ENCODE results near the gene USP37. TPM values are rescaled to one million over a fixed set of nuclear protein-coding genes. Genes with fewer than 3 reads are reported as not detected.

USP37 gene
- total and polyA plus RNA-seq, 4 experiments from 2014 or later: 8.5 to 29.1 (median 19.6) TPM

GRCh38 chr2:218583983-218584850 is 16.1 kb upstream of the USP37 start:
- ChIA-PET POLR2A (ENCODE audit: partially characterized antibody) (no interaction called here), CTCF (ENCODE audit: partially characterized antibody) (no interaction called here)
- H3K27ac Mint-ChIP-seq: peak overlapping the region in 1 of 7 donors; percentile 48
- H3K9me3 ChIP-seq (ENCODE audit: control insufficient read depth in 1 of 2, low read length in 2 of 2): no peaks in the 10 kb centered on the region
- intact Hi-C loops (cut with micrococcal nuclease): no loop called here
- peaks cover 0 to 2% (median 0%) of the 10 kb centered on the region in 8 donors for H3K9me3 Mint-ChIP-seq
- H3K36me3 Mint-ChIP-seq: peaks cover 41 to 67% of the 10 kb centered on the region in 2 donors
- peaks cover 36% of the 10 kb centered on the region for H3K36me3 ChIP-seq (ENCODE audit: insufficient read depth, low read length)
- H3K27me3 Mint-ChIP-seq: no peaks in the 10 kb centered on the region
- peaks cover 3 to 15% (median 5%) of the 10 kb centered on the region in 4 donors for H3K4me1 Mint-ChIP-seq
- H3K27ac ChIP-seq (ENCODE audit: low read depth, low read length): no peak overlapping the region
- DNase-seq: no peak
- no peak overlapping the region for H3K4me3 Mint-ChIP-seq
- H3K4me3 ChIP-seq (ENCODE audit: low read length in 2 of 2): no peak overlapping the region
- no peaks in the 10 kb centered on the region for H3K4me1 ChIP-seq (ENCODE audit: insufficient read depth, low read length)
- no peaks in the 10 kb centered on the region for H3K27me3 ChIP-seq (ENCODE audit: insufficient read depth, low read length)

GRCh38 chr2:218582076-218582475 is 13.9 kb upstream of the USP37 start:
- intact Hi-C loops (cut with micrococcal nuclease): no loop called here
- DNase-seq: no peak
- Mint-ChIP-seq H3K9me3 (peaks cover 0 to 2% (median 0%) of the 10 kb centered on the region in 8 donors), H3K4me3 (no peak overlapping the region), H3K36me3 (peaks cover 32 to 69% of the 10 kb centered on the region in 2 donors), H3K4me1 (peaks cover 13 to 34% (median 18%) of the 10 kb centered on the region in 4 donors), H3K27ac (peak overlapping the region in 2 of 7 donors; percentile 17 to 22), H3K27me3 (no peaks in the 10 kb centered on the region)
- Histone ChIP-seq H3K4me1 (ENCODE audit: insufficient read depth, low read length) (peaks cover 18% of the 10 kb centered on the region), H3K4me3 (ENCODE audit: low read length in 2 of 2) (no peak overlapping the region), H3K36me3 (ENCODE audit: insufficient read depth, low read length) (peaks cover 35% of the 10 kb centered on the region), H3K27ac (ENCODE audit: low read depth, low read length) (no peak overlapping the region), H3K27me3 (ENCODE audit: insufficient read depth, low read length) (no peaks in the 10 kb centered on the region), H3K9me3 (ENCODE audit: control insufficient read depth in 1 of 2, low read length in 2 of 2) (no peaks in the 10 kb centered on the region)
- POLR2A ChIA-PET (ENCODE audit: partially characterized antibody): interaction anchor here (0.6 to 1.1 kb wide), 2 partner anchors 8 to 13 kb away, joined by 3 read pairs; no protein-coding TSS in a partner anchor
- CTCF ChIA-PET (ENCODE audit: partially characterized antibody): no interaction called here

GRCh38 chr2:218578272-218578877 is 10.2 kb upstream of the USP37 start:
- Histone ChIP-seq H3K27ac (ENCODE audit: low read depth, low read length) (no peak overlapping the region), H3K36me3 (ENCODE audit: insufficient read depth, low read length) (peaks cover 20% of the 10 kb centered on the region), H3K9me3 (ENCODE audit: control insufficient read depth in 1 of 2, low read length in 2 of 2) (no peaks in the 10 kb centered on the region), H3K27me3 (ENCODE audit: insufficient read depth, low read length) (no peaks in the 10 kb centered on the region), H3K4me1 (ENCODE audit: insufficient read depth, low read length) (peaks cover 35% of the 10 kb centered on the region), H3K4me3 (ENCODE audit: low read length in 2 of 2) (no peak overlapping the region)
- DNase-seq: no peak
- Mint-ChIP-seq H3K4me1 (peaks cover 18 to 38% (median 26%) of the 10 kb centered on the region in 4 donors), H3K27ac (peak overlapping the region in 4 of 7 donors; percentile 6 to 53 (median 26)), H3K9me3 (no peaks in the 10 kb centered on the region), H3K27me3 (no peaks in the 10 kb centered on the region), H3K36me3 (peaks cover 18 to 58% of the 10 kb centered on the region in 2 donors), H3K4me3 (no peak overlapping the region)
- ChIA-PET POLR2A (ENCODE audit: partially characterized antibody) (no interaction called here), CTCF (ENCODE audit: partially characterized antibody) (no interaction called here)
- intact Hi-C loops (cut with micrococcal nuclease): no loop called here

- Histone ChIP-seq H3K27ac (ENCODE audit: low read depth, low read length) (no peak overlapping the region), H3K27me3 (ENCODE audit: insufficient read depth, low read length) (no peaks in the 10 kb centered on the region), H3K4me1 (ENCODE audit: insufficient read depth, low read length) (peaks cover 35% of the 10 kb centered on the region), H3K4me3 (ENCODE audit: low read length in 2 of 2) (no peak overlapping the region), H3K36me3 (ENCODE audit: insufficient read depth, low read length) (peaks cover 14% of the 10 kb centered on the region), H3K9me3 (ENCODE audit: control insufficient read depth in 1 of 2, low read length in 2 of 2) (no peaks in the 10 kb centered on the region)
- no peak for DNase-seq
- H3K4me1 Mint-ChIP-seq: peaks cover 19 to 36% (median 29%) of the 10 kb centered on the region in 4 donors
- H3K27ac Mint-ChIP-seq: peak overlapping the region in 3 of 7 donors; percentile 8 to 60 (median 44)
- no peaks in the 10 kb centered on the region for H3K27me3 Mint-ChIP-seq
- intact Hi-C loops (cut with micrococcal nuclease): no loop called here
- ChIA-PET POLR2A (ENCODE audit: partially characterized antibody) (interaction anchor here (0.8 kb wide), 1 partner anchor 944 kb away, joined by 3 read pairs; no protein-coding TSS in a partner anchor), CTCF (ENCODE audit: partially characterized antibody) (interaction anchor here (0.6 kb wide), 1 partner anchor 386 kb away, joined by 3 read pairs; no protein-coding TSS in a partner anchor)
- H3K9me3 Mint-ChIP-seq: no peaks in the 10 kb centered on the region
- no peak overlapping the region for H3K4me3 Mint-ChIP-seq
- peaks cover 13 to 55% of the 10 kb centered on the region in 2 donors for H3K36me3 Mint-ChIP-seq
These were observed 9.5 kb upstream of the USP37 start for GRCh38 chr2:218577482-218578220.

GRCh38 chr2:218576854-218577253 is 8.7 kb upstream of the USP37 start:
- no peaks in the 10 kb centered on the region for H3K9me3 ChIP-seq (ENCODE audit: control insufficient read depth in 1 of 2, low read length in 2 of 2)
- Mint-ChIP-seq H3K4me1 (peaks cover 18 to 41% (median 33%) of the 10 kb centered on the region in 4 donors), H3K27ac (no peak overlapping the region), H3K4me3 (no peak overlapping the region), H3K27me3 (no peaks in the 10 kb centered on the region), H3K36me3 (peaks cover 14 to 55% of the 10 kb centered on the region in 2 donors), H3K9me3 (no peaks in the 10 kb centered on the region)
- peaks cover 35% of the 10 kb centered on the region for H3K4me1 ChIP-seq (ENCODE audit: insufficient read depth, low read length)
- intact Hi-C loops (cut with micrococcal nuclease): loop anchor here (1.0 kb wide), 1 partner anchor 9 kb away; the partner anchor contains the start of genes CNOT9 and USP37
- ChIA-PET POLR2A (ENCODE audit: partially characterized antibody) (interaction anchor here (0.8 kb wide), 1 partner anchor 945 kb away, joined by 3 read pairs; no protein-coding TSS in a partner anchor), CTCF (ENCODE audit: partially characterized antibody) (no interaction called here)
- H3K27me3 ChIP-seq (ENCODE audit: insufficient read depth, low read length): no peaks in the 10 kb centered on the region
- no peak overlapping the region for H3K4me3 ChIP-seq (ENCODE audit: low read length in 2 of 2)
- H3K27ac ChIP-seq (ENCODE audit: low read depth, low read length): no peak overlapping the region
- peaks cover 19% of the 10 kb centered on the region for H3K36me3 ChIP-seq (ENCODE audit: insufficient read depth, low read length)
- no peak for DNase-seq

- Histone ChIP-seq H3K27ac (ENCODE audit: low read depth, low read length) (peak overlapping the region; percentile 99), H3K4me1 (ENCODE audit: insufficient read depth, low read length) (peaks cover 57% of the 10 kb centered on the region), H3K27me3 (ENCODE audit: insufficient read depth, low read length) (no peaks in the 10 kb centered on the region), H3K9me3 (ENCODE audit: control insufficient read depth in 1 of 2, low read length in 2 of 2) (no peaks in the 10 kb centered on the region), H3K4me3 (ENCODE audit: low read length in 2 of 2) (no peak overlapping the region), H3K36me3 (ENCODE audit: insufficient read depth, low read length) (peaks cover 14% of the 10 kb centered on the region)
- DNase-seq: no peak
- peaks cover 49 to 71% (median 54%) of the 10 kb centered on the region in 4 donors for H3K4me1 Mint-ChIP-seq
- ChIA-PET POLR2A (ENCODE audit: partially characterized antibody) (interaction anchor here (0.6 to 1.9 kb wide), 3 partner anchors 101 to 258 kb away, joined by 3 to 5 read pairs (median 4); partner anchors contain the start of genes RNF25 and STK36), CTCF (ENCODE audit: partially characterized antibody) (interaction anchor here (0.6 to 0.8 kb wide), 2 partner anchors 17 to 99 kb away, joined by 3 read pairs; no protein-coding TSS in a partner anchor)
- H3K27me3 Mint-ChIP-seq: no peaks in the 10 kb centered on the region
- peak overlapping the region; percentile 66 to 99 (median 97) for H3K4me3 Mint-ChIP-seq
- peaks cover 8 to 60% of the 10 kb centered on the region in 2 donors for H3K36me3 Mint-ChIP-seq
- intact Hi-C loops (cut with micrococcal nuclease): no loop called here
- peak overlapping the region; percentile 68 to 100 (median 100) for H3K27ac Mint-ChIP-seq
- H3K9me3 Mint-ChIP-seq: no peaks in the 10 kb centered on the region
These were observed 2.7 kb upstream of the USP37 start for GRCh38 chr2:218570850-218571249.
